ENCODE data around the gene FOXJ3.

- TF ChIP-seq POLR2A (IDR thresholded peaks at IDR 0.05) (no peak), POLR2AphosphoS5 (IDR thresholded peaks at IDR 0.05) (no peak), CTCF (IDR thresholded peaks at IDR 0.05) (no peak), EP300 (IDR thresholded peaks at IDR 0.05) (no peak)
Measured at GRCh38 chr1:42319128-42319851, 15.7 kb downstream of the FOXJ3 start.
